Measurements from ENCODE around the gene KRTAP17-1.

- TF ChIP-seq CTCF (IDR thresholded peaks at IDR 0.05) (no peak), POLR2A (IDR thresholded peaks at IDR 0.05; ENCODE audit: low read depth) (no peak), POLR2AphosphoS5 (IDR thresholded peaks at IDR 0.05) (no peak)
Observed at GRCh38 chr17:41363881-41364280, 48.4 kb upstream of the KRTAP17-1 start.
